OCI-LY7 (cell line): ENCODE measurements around the gene BAIAP2L2.

Experiments
- CTCF ChIP-seq: fragments of 200-600 bp; sonication (generic); conservative IDR thresholded peaks from 2 replicates; pipeline ENCODE4 v1.5.1; 2014; ENCODE audit warnings: mild to moderate bottlenecking, antibody characterized with exemption, low read length, moderate library complexity, mixed read lengths
- EZH2phosphoT487 ChIP-seq: fragments of 200-600 bp; sonication (generic); IDR thresholded peaks from 2 replicates; pipeline ENCODE4 v1.6.1; 2018; ENCODE audit warnings: low read depth, borderline replicate concordance, mild to moderate bottlenecking, mixed run types, antibody characterized with exemption, low read length, moderate library complexity, mixed read lengths

DNA sequence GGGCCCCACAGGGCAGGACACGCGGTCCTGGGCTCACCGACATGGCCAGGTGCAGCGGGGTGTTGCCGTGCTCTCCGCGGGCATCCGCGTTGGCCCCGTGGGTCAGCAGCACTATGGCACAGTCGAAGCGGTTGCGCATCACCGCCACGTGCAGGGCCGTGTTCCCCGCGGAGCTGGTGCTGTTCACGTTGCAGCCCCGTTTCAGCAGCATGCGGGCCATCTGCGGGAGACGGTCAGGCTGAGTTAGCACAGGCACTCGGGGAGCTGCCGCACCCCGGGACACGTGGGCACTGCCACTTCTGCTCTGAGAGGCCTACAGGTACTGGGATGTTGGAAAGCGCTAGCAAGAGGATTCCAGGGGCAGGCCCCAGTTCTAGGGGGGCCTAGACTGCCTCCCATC lies 22.3 kb upstream of the BAIAP2L2 start:
- no peak for TF ChIP-seq CTCF
- no peak for TF ChIP-seq EZH2phosphoT487
